ENCODE results near the gene KAZN.

DNA sequence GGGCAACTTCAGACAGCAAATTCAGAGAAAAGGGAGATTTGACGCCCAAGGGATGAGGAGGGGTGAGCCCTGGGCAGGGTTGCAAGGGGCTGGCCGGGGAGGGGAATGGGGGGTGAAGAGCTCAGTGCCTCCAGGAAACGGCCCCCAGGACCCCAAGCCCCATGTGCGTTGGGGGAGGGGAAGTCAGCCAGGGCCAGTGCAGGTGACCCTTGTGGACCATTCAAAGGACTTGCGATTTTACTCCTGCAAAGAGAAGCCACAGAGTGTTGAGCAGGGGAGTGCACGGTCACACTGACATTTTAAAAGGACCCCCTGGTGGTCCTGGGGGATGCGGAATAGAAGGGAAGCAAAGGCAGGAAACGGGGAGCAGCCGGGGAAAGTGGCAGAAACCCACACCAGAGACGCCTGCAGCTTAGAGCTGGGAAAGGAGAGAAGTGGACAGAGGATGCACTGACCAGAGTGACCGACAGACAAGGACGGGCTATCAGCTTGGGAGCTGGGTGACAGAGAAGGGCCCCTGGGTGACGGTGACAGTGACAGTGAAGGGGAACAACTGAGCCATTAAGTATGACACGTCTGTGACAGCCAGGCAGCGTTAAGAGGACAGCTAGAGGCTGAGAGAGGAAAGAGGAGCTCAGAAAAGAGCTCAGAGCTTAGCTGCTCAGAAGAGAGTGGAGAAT, 501.1 kb downstream of the KAZN start:
- TF ChIP-seq, protein P1, sequence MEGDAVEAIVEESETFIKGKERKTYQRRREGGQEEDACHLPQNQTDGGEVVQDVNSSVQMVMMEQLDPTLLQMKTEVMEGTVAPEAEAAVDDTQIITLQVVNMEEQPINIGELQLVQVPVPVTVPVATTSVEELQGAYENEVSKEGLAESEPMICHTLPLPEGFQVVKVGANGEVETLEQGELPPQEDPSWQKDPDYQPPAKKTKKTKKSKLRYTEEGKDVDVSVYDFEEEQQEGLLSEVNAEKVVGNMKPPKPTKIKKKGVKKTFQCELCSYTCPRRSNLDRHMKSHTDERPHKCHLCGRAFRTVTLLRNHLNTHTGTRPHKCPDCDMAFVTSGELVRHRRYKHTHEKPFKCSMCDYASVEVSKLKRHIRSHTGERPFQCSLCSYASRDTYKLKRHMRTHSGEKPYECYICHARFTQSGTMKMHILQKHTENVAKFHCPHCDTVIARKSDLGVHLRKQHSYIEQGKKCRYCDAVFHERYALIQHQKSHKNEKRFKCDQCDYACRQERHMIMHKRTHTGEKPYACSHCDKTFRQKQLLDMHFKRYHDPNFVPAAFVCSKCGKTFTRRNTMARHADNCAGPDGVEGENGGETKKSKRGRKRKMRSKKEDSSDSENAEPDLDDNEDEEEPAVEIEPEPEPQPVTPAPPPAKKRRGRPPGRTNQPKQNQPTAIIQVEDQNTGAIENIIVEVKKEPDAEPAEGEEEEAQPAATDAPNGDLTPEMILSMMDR (conservative IDR thresholded peaks at IDR 0.05; ENCODE audit: low read length) = no peak
- no peak for TF ChIP-seq EZH2phosphoT487 (IDR thresholded peaks at IDR 0.05; ENCODE audit: borderline replicate concordance)
